Midbrain (tissue), 1 donor: ENCODE data around the gene ZNF43.
A peak's percentile ranks its signal among the peaks of the same experiment; 100 is the strongest.
"Not testable (repeated sequence)": the region's sequence is repeated elsewhere in the genome, so short reads cannot be mapped to it uniquely, and the experiment has no call there.

Experiments used
- DNase-seq: peaks from one replicate; lab custom pipeline; 2025; lab: John Stamatoyannopoulos, UW

ZNF43 gene

GRCh38 chr19:21835810-21836444, at the start of gene ZNF43:
Gene ZNF43, minus strand, starts transcription at chr19:21836182. Its CDS starts 144 bp downstream, at chr19:21836038.
- DNase-seq = peak; percentile 94

GRCh38 chr19:21885516-21885915, 49.5 kb upstream of the ZNF43 start:
- DNase-seq = not testable (repeated sequence)

GRCh38 chr19:21884786-21885185, 48.8 kb upstream of the ZNF43 start:
- DNase-seq = not testable (repeated sequence)

DNA sequence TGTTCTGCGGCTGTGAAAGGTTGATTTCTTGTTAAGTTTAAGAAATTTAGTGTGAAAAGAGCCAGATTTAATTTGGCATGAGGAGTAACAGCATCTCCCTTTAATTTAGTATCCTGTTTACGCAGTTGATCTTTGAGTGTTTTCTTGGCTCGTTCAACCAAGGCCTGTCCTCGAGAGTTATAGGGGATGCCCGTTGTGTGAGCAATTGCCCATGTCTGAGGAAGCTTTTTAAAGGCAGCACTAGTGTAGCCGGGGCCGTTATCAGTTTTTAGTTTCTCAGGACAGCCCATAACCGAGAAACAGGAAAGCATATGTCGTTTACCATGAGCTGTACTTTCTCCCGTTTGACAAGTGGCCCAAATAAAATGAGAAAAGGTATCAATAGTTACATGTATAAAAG, 47.5 kb upstream of the ZNF43 start:
- no peak for DNase-seq

DNA sequence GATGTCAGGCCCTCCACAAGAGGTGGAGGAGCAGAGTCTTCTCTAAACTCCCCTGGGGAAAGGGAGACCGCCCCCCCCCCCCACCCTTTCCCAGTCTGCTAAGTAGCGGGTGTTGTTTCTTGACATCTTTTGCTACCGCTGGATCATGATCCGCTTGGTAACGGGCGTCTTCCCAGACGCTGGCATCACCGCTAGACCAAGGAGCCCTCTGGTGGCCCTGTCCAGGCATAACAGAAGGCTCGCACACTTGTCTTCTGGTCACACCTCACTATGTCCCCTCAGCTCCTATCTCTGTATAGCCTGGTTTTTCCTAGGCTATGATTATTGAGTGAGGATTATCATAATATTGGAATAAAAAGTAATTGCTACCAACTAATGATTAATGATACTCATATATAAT, 44.8 kb upstream of the ZNF43 start:
- DNase-seq = not testable (repeated sequence)

GRCh38 chr19:21878646-21879045, 42.7 kb upstream of the ZNF43 start:
- DNase-seq = no peak

DNA sequence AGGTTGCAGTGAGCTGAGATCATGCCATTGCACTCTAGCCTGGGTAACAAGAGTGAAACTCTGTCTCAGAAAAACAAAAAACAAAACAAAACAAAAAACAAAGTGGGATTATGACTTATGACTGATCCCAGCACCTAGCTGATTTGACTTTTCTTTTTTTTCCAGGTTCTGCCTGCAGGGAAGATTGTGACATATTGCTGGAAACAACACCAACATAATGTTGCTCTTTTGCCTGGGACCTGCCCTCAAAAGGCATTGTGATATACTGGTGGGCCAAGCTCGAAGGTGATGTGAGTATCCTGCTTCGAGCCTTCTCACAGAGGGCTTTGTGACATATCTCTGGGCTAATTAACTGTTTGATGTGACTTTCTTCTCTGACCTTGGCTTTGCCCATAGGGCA, 42.0 kb upstream of the ZNF43 start:
- DNase-seq = no peak

- not testable (repeated sequence) for DNase-seq
These were observed 40.6 kb upstream of the ZNF43 start for GRCh38 chr19:21876608-21877007.

DNA sequence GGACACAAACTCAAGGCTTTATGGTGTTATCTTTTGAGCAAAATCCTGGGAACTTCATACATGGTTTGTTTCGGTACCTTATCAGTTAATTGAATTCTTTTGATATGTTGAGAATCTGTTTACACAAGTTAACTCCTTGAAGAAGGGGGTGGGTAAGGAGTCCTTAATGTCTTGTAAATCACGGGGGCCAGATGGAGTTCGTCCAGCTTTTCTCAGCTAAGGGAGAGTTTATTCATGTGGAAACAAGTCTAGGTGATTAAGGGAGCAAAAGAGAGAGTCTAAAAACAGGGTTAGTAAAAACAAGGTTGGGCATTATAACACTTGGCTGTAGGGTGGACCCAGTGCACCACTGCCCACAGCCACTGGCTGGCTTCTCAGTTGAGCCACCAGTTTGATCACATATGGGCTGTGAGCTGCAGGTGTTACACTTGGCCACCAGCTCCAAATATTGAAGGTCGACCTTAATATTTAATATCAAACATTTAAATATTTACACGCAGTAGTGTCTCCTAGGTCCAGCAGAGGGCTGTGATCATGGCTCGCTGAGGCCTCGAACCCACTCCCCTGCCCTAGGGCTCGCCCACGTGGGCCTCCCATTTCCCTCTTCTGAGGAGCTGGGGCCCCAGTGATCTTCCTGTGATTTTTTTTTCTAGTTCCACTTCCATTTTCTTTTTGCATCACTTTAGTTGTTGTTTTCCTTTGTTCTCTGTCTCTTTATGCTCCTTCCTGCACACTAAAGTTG, 21.0 kb upstream of the ZNF43 start:
- DNase-seq = no peak

DNA sequence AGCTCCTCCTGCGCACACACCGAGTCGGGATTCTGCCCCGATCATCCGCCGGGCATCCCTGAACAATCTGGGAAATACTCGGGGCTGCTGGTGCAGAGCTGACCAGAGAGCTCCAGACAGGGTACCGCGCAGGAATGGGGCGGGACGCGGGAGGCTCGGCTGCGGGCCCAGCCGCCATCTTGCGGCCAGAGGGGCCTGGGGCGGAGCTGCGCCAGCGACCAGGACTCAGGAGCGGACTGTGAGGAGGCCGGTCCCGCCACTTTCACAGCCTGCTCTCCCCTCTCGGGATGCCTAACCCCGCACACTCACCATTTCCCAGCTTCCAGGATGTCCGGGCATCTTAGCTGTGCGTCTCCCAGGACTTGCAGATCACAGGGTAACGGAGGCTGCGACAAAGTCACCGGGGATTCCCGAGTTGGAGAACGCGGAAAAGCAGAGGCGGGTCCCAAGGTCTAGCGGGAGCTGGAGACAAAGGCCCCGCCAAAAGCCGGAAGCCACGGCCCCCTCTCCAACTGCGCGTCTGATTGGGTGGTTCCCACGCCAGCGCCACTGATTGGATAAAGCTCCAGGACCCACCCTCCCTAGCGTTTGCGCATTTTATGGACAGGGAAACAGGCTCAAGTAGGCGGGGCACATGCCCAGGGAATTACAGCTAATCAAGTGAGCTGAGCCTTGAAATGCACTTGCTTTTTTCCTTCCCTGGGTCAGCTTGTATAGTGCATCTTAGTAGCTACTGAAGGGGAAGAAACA, 15.8 kb upstream of the ZNF43 start:
- DNase-seq = peak; percentile 95

DNA sequence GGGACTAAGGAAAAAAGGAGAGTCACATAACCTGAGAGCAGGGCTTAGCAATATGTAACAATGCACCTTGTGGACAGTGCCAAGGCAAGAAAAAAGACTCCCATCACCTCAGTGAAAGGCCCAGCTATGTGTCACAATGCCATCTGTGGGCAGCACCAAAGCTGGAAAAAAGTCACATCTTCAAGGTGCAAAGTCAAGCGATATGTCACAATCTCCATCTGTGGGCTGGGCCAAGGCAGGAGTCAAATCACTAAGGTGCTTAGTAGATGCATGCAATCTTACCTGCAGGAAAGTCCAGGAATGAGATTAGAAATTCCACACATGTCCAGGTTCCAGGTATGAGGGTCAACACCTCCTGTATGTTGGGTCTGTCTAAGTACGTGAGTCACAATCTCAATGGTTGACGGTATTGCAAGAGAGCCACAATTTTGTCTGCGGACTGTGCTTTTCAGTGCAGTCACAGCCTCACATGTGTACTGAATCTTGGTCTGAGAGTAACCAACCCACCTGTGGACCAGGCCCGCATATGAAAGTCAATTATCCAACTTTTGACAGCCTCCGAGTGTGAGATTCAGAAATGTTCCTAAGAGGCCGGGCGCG, 14.8 kb upstream of the ZNF43 start:
- DNase-seq = no peak

DNA sequence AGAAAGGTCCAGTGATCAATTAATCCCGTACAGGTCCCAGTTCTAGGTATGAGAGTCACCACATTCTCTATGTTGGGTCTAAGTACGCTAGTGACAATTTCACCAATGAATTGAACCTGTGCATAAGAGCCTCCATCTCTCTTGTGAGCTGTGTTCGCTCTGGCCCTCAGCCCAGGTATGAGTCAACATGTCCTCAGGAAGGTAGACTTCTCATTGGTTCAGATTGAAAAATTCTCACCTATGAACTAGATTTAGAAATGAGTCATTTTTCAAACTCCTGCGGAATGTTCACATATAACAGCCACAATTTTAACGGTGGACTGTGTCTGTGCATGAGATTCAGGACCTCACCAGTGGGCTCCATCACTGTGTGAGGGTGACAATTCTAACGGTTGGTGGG, 12.7 kb upstream of the ZNF43 start:
- no peak for DNase-seq

GRCh38 chr19:21843081-21843480, 7.1 kb upstream of the ZNF43 start:
- DNase-seq = no peak

GRCh38 chr19:21841488-21842097, 5.6 kb upstream of the ZNF43 start:
- DNase-seq = no peak

GRCh38 chr19:21841081-21841480, 5.1 kb upstream of the ZNF43 start:
- DNase-seq = no peak

- no peak for DNase-seq
These were observed 4.0 kb upstream of the ZNF43 start for GRCh38 chr19:21839976-21840375.

- DNase-seq = no peak
These were observed 2.7 kb upstream of the ZNF43 start for GRCh38 chr19:21838646-21839045.

- DNase-seq = no peak
These were observed 563 bp downstream of the ZNF43 start for GRCh38 chr19:21835429-21835809.

DNA sequence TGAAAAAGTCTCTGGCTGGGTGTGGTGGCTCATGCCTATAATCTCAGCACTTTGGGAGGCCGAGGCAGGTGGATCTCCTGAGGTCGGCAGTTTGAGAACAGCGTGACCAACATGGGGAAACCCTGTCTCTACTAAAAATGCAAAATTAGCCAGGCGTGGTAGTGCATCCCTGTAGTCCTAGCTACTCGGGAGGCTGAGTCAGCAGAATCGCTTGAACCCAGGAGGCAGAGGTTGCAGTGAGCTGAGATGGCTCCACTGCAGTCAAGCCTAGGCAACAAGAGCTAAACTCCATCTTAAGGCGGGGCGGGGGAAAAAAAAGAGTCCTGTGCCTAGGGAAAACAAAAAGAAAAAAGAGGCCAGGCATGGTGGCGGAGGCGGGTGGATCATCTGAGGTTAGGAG, 2.2 kb downstream of the ZNF43 start:
- DNase-seq = no peak

GRCh38 chr19:21824679-21825078, 11.3 kb downstream of the ZNF43 start:
- no peak for DNase-seq

DNA sequence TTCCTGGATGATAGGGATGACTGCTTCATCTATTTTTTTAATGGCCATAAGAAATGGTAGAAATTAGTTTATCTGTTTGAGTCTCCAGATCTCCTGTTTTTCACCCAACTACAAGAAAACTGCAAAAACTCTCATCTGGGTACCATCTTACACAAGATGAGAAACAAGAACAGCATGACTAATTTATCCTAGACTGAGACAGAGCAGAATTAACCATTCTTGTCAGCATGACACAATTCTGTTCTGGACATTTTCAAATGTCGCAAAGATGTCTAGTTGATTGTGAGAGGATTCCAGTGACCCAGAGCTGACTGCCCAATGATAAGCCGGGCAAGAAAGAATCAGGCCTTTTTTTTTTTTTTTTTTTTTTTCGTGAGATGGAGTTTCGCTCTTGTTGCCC, 12.8 kb downstream of the ZNF43 start:
- DNase-seq = no peak

- no peak for DNase-seq
These were observed 23.5 kb downstream of the ZNF43 start for GRCh38 chr19:21812448-21812847.
